B cell (primary cell): ENCODE results near the gene PVR. TPM values are rescaled to one million over a fixed set of nuclear protein-coding genes. Genes with fewer than 3 reads are reported as not detected.

Experiments
- ATAC-seq: fragments of 200-7000 bp; cut with Tn5 transposase; one replicate; pipeline ENCODE4 v1.10.0; 2021; ENCODE audit warnings: low read depth, mild to moderate bottlenecking, moderate number of reproducible peaks, moderate library complexity
- CTCF ChIA-PET: fragments of 350-600 bp; sonication (Branson Sonifier 250); formaldehyde crosslinking; loops from one replicate; lab custom pipeline; 2021; ENCODE audit warnings: antibody characterized with exemption, inconsistent platforms; lab: Charles Lee
- POLR2A ChIA-PET: fragments of 350-600 bp; sonication (Branson Sonifier 250); formaldehyde crosslinking; loops from one replicate; lab custom pipeline; 2021; ENCODE audit warnings: antibody characterized with exemption; lab: Charles Lee
- DNase-seq: peaks from one replicate; pipeline ENCODE4 v3.0.0; 2013
- H2AFZ ChIP-seq: 2 replicates; pipeline ENCODE4 v1.6.1; 2012; ENCODE audit warnings: mild to moderate bottlenecking, low read depth, low read length; ENCODE audit not compliant: insufficient read depth, poor library complexity, severe bottlenecking
- H3K27ac ChIP-seq, 2 donors: 1 replicate in 1 of 2; 2 replicates in 1 of 2; pipeline ENCODE4 v1.5.1; 2012 to 2013; ENCODE audit warnings: low read length in 2 of 2, mild to moderate bottlenecking in 2 of 2, moderate library complexity in 1 of 2
- H3K27me3 ChIP-seq, 4 experiments: fragments of 200-600 bp in 1 of 4; sonication (generic) in 1 of 4; replicated peaks in 1 of 4; 1 replicate in 2 of 4; 2 replicates in 2 of 4; pipeline versions ENCODE4 v1.6.1 to v1.7.0; 2013 to 2016; ENCODE audit warnings: low read length in 3 of 4, mild to moderate bottlenecking in 2 of 4, mixed read lengths in 1 of 4, moderate library complexity in 1 of 4; ENCODE audit not compliant: insufficient read depth in 4 of 4, control insufficient read depth in 3 of 4; ENCODE audit errors: control extremely low read depth in 1 of 4
- H3K36me3 ChIP-seq, 2 experiments: replicated peaks in 1 of 2; 1 replicate in 1 of 2; 2 replicates in 1 of 2; pipeline versions ENCODE4 v1.6.1 to v1.7.1; 2013; ENCODE audit warnings: low read length in 1 of 2; ENCODE audit not compliant: insufficient read depth in 2 of 2, control insufficient read depth in 1 of 2; ENCODE audit errors: control extremely low read depth in 1 of 2, extremely low read depth in 1 of 2
- H3K4me1 ChIP-seq, 2 donors: fragments of 200-600 bp in 1 of 2; sonication (generic) in 1 of 2; 1 replicate in 1 of 2; 2 replicates in 1 of 2; pipeline versions ENCODE4 v1.5.1 to v1.6.1; 2013 to 2017; ENCODE audit warnings: low read length in 2 of 2; ENCODE audit not compliant: control insufficient read depth in 2 of 2, insufficient read depth in 2 of 2
- H3K4me2 ChIP-seq: replicated peaks from 2 replicates; pipeline ENCODE3; 2012; ENCODE audit warnings: mild to moderate bottlenecking, low read depth, low read length; ENCODE audit not compliant: poor library complexity, severe bottlenecking
- H3K4me3 ChIP-seq, 5 experiments: fragments of 200-600 bp in 1 of 5; sonication (generic) in 1 of 5; 1 replicate in 3 of 5; 2 replicates in 2 of 5; pipeline versions ENCODE4 v1.5.1 to v1.7.0; 2011 to 2016; ENCODE audit warnings: low read length in 4 of 5, mild to moderate bottlenecking in 4 of 5, low read depth in 2 of 5, control low read depth in 1 of 5, moderate library complexity in 1 of 5; ENCODE audit not compliant: insufficient read depth in 1 of 5; ENCODE audit errors: control extremely low read depth in 1 of 5, extremely low read depth in 1 of 5
- H3K79me2 ChIP-seq: fragments of 200-600 bp; sonication (generic); one replicate; pipeline ENCODE4 v1.6.0; 2016; ENCODE audit warnings: low read length; ENCODE audit not compliant: control insufficient read depth, insufficient read depth
- H3K9ac ChIP-seq: fragments of 200-600 bp; sonication (generic); 2 replicates; pipeline ENCODE4 v1.6.1; 2017; ENCODE audit warnings: mild to moderate bottlenecking, low read length, moderate library complexity
- H3K9me3 ChIP-seq, 3 donors: one replicate each; pipeline versions ENCODE4 v1.6.1 to v1.7.1; 2013; ENCODE audit warnings: low read length in 2 of 3; ENCODE audit not compliant: control insufficient read depth in 2 of 3, insufficient read depth in 1 of 3; ENCODE audit errors: control extremely low read depth in 1 of 3
- H4K20me1 ChIP-seq: 2 replicates; pipeline ENCODE4 v1.6.0; 2012; ENCODE audit warnings: mild to moderate bottlenecking, low read length; ENCODE audit not compliant: insufficient read depth, control insufficient read depth, poor library complexity, severe bottlenecking
- H3K27ac Mint-ChIP-seq: one replicate; pipeline ENCODE4 v1.8.0; 2021; ENCODE audit warnings: mixed read lengths
- H3K27me3 Mint-ChIP-seq: one replicate; pipeline ENCODE4 v1.8.0; 2021; ENCODE audit warnings: mixed read lengths
- H3K4me1 Mint-ChIP-seq: one replicate; pipeline ENCODE4 v1.8.0; 2021; ENCODE audit warnings: mixed read lengths
- H3K4me3 Mint-ChIP-seq: one replicate; pipeline ENCODE4 v1.8.0; 2021; ENCODE audit warnings: mixed read lengths
- H3K9me3 Mint-ChIP-seq: one replicate; pipeline ENCODE4 v1.8.0; 2022; ENCODE audit warnings: mixed read lengths; ENCODE audit not compliant: insufficient read depth
- EZH2 ChIP-seq: IDR thresholded peaks from 2 replicates; pipeline ENCODE4 v1.6.1; 2012; ENCODE audit warnings: borderline replicate concordance, low read depth, mild to moderate bottlenecking, moderate library complexity, low read length; ENCODE audit not compliant: insufficient read depth, poor library complexity, severe bottlenecking
- WGBS: methylation state at CpG from one replicate; pipeline ENCODE4 v1.1.5; 2013; ENCODE audit warnings: missing lambda C conversion rate; ENCODE audit not compliant: insufficient coverage; 5-methylcytosine and 5-hydroxymethylcytosine counted together
- intact Hi-C: fragments of 100-400 bp; cut with micrococcal nuclease; formaldehyde crosslinking; loops from one replicate; pipeline ENCODE4 v1.10.0; 2022
- polyA plus RNA-seq: library from polyadenylated mRNA; depleted of rRNA; stranded (reverse); fragments of >200 nt; gene quantifications from 2 replicates; pipeline ENCODE4 v1.2.3, GENCODE V29; 2012
- total RNA-seq, 2 donors: library from RNA; stranded (reverse); fragments of 120-200 nt in 1 of 2; gene quantifications; 1 replicate in 1 of 2; 2 replicates in 1 of 2; pipeline versions ENCODE4 v1.2.3 to v1.2.4, GENCODE V29; 2013 to 2022
- TF ChIP-seq, protein P1 (sequence below): fragments of 200-600 bp; IDR thresholded peaks from one replicate; pipeline ENCODE4 v1.8.0; 2022; ENCODE audit warnings: antibody characterized with exemption, mild to moderate bottlenecking

Gene PVR
- total and polyA plus RNA-seq, 2 donors (not counting 1 experiment from before 2014, with no cell fraction given): 0.09 to 0.67 TPM

DNA sequence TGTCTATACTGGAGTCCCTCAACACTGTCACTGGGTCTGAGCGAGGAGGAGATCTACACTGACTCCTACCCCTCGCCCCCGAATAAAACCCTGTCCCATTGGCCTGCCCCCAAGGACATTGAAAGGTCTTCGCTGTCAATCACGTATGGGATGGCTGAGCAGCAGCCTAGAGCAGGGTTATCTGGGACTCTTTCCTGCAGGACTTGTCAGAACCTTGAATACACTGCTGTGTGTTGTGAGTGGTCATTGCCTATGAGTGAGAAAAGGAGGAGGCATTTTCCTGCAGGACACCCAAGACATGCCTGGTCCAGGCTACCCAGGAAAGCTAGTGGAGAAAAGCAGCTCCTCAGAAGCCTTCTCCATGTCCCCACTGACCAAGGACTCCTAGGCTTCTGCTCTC is 9.6 kb downstream of the PVR start:
- H3K4me3 ChIP-seq: no peak overlapping the region
- POLR2A ChIA-PET: no interaction called here
- intact Hi-C loops: loop anchor here (5.0 to 10.0 kb wide), 2 partner anchors 151 to 191 kb away; partner anchors contain the start of genes NECTIN2 and ZNF180
- DNase-seq (no peak), ATAC-seq (no peak)
- peaks cover 0 to 7% (median 0%) of the 10 kb centered on the region in 3 donors for H3K9me3 ChIP-seq
- H3K4me1 ChIP-seq: peaks cover 7 to 18% of the 10 kb centered on the region in 2 donors
- peak overlapping the region; percentile 61 for H3K4me2 ChIP-seq
- H3K4me3 Mint-ChIP-seq: no peak overlapping the region
- no peaks in the 10 kb centered on the region for H3K79me2 ChIP-seq
- H3K27me3 ChIP-seq: no peaks in the 10 kb centered on the region
- H3K27ac ChIP-seq: no peak overlapping the region
- H3K9ac ChIP-seq: no peak overlapping the region
- no peak overlapping the region for H3K27ac Mint-ChIP-seq
- 98% methylated on average over 4 of the region's 5 CpGs for WGBS
- no peak for TF ChIP-seq EZH2
- TF ChIP-seq, protein P1, sequence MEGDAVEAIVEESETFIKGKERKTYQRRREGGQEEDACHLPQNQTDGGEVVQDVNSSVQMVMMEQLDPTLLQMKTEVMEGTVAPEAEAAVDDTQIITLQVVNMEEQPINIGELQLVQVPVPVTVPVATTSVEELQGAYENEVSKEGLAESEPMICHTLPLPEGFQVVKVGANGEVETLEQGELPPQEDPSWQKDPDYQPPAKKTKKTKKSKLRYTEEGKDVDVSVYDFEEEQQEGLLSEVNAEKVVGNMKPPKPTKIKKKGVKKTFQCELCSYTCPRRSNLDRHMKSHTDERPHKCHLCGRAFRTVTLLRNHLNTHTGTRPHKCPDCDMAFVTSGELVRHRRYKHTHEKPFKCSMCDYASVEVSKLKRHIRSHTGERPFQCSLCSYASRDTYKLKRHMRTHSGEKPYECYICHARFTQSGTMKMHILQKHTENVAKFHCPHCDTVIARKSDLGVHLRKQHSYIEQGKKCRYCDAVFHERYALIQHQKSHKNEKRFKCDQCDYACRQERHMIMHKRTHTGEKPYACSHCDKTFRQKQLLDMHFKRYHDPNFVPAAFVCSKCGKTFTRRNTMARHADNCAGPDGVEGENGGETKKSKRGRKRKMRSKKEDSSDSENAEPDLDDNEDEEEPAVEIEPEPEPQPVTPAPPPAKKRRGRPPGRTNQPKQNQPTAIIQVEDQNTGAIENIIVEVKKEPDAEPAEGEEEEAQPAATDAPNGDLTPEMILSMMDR: no peak
- no peak overlapping the region for H2AFZ ChIP-seq
- no peaks in the 10 kb centered on the region for H4K20me1 ChIP-seq
- no peaks in the 10 kb centered on the region for H3K9me3 Mint-ChIP-seq
- peaks cover 18% of the 10 kb centered on the region for H3K4me1 Mint-ChIP-seq
- CTCF ChIA-PET: interaction anchor here (0.7 to 2.0 kb wide), 6 partner anchors 11 to 300 kb away, joined by 3 to 18 read pairs (median 4); no protein-coding TSS in a partner anchor
- no peaks in the 10 kb centered on the region for H3K36me3 ChIP-seq
- H3K27me3 Mint-ChIP-seq: peaks cover 6% of the 10 kb centered on the region

DNA sequence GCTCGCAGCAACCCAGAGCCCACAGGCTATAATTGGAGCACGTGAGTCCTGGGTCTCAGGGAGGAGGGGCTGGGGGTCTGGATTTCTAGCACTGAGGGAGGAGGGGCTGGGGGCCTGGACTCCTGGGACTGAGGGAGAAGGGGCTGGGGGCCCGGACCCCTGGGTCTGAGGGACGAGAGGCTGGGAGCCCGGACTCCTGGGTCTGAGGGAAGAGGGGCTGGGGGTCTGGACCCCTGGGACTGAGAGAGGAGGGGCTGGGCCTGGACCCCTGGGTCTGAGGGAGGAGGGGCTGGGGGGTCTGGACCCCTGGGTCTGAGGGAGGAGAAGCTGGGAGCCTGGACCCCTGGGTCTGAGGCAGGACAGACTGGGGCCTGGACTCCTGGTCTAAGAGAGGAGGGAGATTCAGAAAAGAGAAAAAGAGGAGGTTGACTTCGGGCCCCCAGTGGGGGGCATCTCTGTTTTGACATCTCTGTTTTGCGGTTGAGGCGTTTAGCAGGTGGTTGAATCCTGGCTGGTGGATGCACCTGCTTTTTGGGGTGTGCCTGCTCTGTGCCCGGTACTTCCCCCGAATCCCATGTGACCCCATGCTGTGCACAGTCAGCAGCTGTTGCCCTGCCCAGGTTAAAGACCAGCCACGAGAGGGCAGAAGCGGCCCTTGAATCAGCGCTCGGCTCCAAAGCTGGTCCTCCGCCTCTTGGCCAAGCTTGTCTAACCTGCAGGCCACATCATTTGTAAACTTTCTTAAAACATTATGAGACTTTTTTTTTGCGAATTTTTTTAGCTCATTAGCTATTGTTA is 10.5 kb downstream of the PVR start:
- peak; percentile 94 for DNase-seq
- ChIA-PET CTCF (interaction anchor here (0.6 to 2.7 kb wide), 21 partner anchors 9 to 1376 kb away, joined by 3 to 20 read pairs (median 4); partner anchors contain the start of genes BLOC1S3, TOMM40 and TRAPPC6A), POLR2A (interaction anchor here (1.2 kb wide), 1 partner anchor 116 kb away, joined by 4 read pairs; no protein-coding TSS in a partner anchor)
- peaks cover 18% of the 10 kb centered on the region for H3K4me1 Mint-ChIP-seq
- Histone ChIP-seq H3K9me3 (peaks cover 0 to 8% (median 0%) of the 10 kb centered on the region in 3 donors), H3K27ac (peak overlapping the region; percentile 52 to 65), H3K4me1 (peaks cover 7 to 18% of the 10 kb centered on the region in 2 donors), H3K4me2 (peak overlapping the region; percentile 61), H3K36me3 (no peaks in the 10 kb centered on the region), H3K27me3 (no peaks in the 10 kb centered on the region), H3K79me2 (no peaks in the 10 kb centered on the region), H3K9ac (peak overlapping the region; percentile 25), H2AFZ (no peak overlapping the region), H3K4me3 (no peak overlapping the region), H4K20me1 (no peaks in the 10 kb centered on the region)
- ATAC-seq: peak; percentile 97
- WGBS: 14% methylated on average over 12 of the region's 16 CpGs
- H3K4me3 Mint-ChIP-seq: no peak overlapping the region
- peak overlapping the region; percentile 80 for H3K27ac Mint-ChIP-seq
- H3K27me3 Mint-ChIP-seq: peaks cover 6% of the 10 kb centered on the region
- intact Hi-C loops: loop anchor here (1.0 to 10.0 kb wide), 5 partner anchors 71 to 236 kb away; partner anchors contain the start of genes NECTIN2 and ZNF180
- H3K9me3 Mint-ChIP-seq: no peaks in the 10 kb centered on the region
- no peak for TF ChIP-seq EZH2
- TF ChIP-seq, protein P1: peak; percentile 79
